ENCODE measurements around the gene ACY1. TPM values are rescaled to one million over a fixed set of nuclear protein-coding genes. Genes with fewer than 3 reads are reported as not detected.
"Not testable (repeated sequence)": the region's sequence is repeated elsewhere in the genome, so short reads cannot be mapped to it uniquely, and the experiment has no call there.

The ACY1 gene
- total RNA-seq, 1 donor from 2014 or later, result 19.4 TPM

DNA sequence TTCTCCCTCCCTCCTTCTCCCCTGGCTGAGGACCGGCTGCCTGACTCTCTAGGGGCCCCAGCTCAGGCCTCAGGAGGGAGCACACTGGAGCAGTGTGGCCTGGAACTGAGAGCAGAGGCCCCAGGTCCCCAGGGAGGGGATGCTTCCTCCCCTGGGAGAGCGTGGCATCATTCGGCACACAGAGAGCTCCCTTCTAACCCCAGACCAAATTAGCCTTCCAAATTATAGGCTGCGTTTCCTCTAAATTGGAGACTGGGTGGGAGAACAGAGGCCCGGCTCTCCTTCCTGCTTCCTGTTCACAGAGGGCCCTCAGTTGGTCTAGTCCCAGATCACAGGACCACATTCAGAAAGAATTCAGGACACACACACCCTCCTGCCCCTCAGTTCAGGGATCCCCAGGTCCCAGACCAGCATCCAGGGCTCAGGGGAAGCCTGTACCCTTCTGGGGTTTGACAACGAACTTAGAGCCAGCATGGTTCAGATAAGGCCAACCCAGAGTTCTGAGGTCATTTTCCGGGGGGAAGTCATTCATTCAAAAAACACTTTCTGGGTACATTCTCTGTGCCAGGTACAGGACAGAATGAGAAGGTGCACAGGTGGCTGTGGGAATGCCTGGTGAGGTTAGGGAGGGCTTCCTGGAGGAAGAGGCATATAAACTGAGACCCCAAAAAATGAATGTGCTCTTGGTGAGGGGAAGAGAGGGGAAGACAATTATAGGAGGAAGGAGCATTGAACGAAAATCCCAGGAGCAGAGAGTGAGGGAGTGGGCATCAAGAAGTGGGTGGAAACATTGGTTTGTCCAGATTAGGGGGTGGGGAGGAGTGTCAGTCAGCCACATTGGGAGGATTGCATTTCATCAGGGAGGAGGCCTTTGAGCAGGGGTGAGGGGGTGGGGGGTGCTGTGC lies 40.8 kb downstream of the ACY1 start:
- DNase-seq (ENCODE audit: low read depth in 2 of 2), result no peak

DNA sequence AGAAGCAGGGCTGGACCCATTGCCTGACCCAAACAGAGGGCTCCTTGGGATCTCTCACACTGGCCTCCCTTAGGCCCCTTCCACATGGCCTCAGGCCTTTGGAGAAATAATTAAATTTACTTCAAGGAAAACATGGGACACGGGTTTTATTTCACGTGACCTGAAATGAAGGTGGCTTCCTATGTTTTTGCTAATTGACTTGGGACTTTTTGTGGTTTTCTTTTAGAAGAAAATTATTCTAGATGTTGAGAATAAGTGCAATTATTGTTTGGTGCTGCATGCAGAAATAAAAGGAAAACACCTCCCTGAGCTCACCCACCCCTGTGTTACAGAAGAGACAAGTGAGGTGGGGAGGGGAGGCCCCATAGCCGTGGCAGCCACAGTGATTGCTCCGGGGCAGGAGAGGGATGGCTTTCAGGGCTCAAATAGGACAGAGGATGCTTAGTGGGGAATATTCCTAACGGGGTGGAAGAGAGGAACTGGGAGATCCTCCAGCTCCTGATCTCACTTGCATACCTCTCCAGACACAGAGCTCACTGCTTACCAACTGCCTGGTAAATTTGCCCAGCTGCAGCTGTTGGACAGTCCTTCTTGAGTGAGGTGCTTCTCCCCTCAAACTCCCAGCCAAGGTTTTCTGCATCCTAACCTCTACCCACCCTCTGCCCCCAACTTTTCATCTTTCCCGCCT lies 41.6 kb downstream of the ACY1 start:
- no peak for DNase-seq (ENCODE audit: low read depth in 2 of 2)

DNA sequence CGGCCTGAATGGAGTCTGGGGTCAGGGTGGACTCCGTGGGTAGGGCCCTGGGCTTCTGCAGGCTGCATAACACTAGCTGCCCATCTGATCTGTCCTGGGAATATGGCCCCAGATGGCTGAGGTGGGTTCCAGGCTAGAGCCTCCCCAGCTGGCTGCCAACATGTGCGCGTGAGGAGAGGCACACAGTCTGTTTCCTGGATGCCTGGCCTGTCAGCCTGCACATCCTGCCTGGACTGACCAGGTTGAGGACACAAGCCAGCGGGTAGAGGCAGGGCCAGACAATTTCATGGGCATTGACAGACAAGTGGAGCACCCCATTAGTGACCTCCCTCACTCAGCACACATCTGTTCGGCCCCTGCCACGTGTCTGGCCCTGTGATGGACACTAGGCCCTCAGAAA lies 42.1 kb downstream of the ACY1 start:
- DNase-seq (ENCODE audit: low read depth in 2 of 2), result peak; percentile 58 to 83

DNA sequence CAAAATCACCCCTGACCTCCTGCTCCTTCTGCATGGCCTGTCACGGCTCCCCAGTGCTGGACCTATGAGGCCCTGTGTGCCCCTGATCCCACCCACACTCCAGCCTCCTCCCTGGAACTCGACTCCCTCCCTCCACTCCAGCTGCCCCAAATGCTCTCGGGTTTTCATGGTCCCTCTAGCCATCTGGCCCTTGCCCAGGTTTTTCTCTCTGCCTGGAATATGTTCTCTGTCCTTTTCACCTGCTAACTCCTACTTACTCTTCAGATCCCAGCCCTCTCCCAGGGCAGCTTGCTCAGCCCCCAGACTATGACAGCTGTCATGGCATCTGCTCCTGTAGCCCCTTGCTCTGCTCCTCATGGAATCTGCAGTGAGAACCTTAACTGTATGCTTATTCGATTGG lies 42.7 kb downstream of the ACY1 start:
- DNase-seq (ENCODE audit: low read depth in 2 of 2), result no peak

DNA sequence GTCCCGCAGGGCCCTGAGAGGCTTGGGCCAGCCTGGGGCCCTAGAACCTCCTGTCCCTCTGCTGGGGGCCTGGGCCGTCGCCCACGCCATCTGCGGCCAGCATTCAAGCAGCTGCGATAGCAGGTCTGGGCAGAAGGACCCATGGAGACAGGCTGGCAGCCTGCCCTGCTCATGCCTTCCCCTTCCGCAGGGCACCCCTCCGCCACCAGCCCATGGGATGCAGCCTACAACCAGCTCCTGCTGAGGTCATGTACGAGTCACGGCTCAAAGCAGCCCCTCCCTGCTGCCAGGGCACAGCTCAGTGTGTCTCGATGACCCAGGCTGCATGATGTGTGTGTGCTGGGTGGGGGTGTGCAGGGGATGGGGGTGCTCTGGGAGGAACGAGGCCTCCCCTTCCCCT lies 45.2 kb downstream of the ACY1 start:
- no peak for DNase-seq (ENCODE audit: low read depth in 2 of 2)

DNA sequence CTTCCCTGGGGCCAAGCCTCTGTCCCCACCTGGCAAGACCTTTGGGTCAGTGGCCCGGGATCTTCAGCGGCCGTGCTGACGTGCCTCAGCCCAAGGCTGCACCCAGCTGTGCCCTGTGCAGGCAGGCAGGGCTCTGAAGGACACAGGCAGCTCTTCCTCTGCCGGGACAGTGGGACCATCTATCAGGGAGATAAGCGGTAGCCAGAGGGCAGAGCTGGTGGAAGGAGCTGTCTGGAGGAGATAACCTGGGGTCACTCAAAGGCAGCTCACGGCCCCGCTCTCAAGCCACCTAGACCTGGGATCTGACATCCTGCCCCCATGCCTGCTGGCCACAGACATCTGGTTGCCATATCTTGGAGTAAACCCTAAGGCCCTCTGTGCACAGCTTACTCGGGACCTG lies 45.7 kb downstream of the ACY1 start:
- DNase-seq (ENCODE audit: low read depth in 2 of 2), result no peak

DNA sequence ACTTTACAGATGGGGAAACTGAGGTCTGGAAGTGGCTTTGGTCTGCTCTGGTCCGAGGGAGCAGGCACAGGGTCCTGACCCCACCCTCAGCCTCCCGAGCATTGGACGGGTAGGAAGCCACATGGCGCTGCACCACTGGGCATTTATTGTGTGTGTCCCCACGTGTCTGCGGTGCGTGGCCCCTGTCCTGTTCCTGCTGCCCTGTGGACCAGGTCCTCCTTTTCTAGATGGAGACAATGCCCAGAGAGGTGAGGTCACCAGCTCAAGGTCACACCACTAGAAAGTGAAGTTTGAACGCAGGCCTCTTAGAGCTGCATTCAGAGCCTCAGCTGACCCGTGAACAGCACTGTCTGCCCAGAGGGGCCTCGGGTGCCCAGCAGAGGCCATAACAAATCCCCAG lies 46.2 kb downstream of the ACY1 start:
- no peak for DNase-seq (ENCODE audit: low read depth in 2 of 2)

DNA sequence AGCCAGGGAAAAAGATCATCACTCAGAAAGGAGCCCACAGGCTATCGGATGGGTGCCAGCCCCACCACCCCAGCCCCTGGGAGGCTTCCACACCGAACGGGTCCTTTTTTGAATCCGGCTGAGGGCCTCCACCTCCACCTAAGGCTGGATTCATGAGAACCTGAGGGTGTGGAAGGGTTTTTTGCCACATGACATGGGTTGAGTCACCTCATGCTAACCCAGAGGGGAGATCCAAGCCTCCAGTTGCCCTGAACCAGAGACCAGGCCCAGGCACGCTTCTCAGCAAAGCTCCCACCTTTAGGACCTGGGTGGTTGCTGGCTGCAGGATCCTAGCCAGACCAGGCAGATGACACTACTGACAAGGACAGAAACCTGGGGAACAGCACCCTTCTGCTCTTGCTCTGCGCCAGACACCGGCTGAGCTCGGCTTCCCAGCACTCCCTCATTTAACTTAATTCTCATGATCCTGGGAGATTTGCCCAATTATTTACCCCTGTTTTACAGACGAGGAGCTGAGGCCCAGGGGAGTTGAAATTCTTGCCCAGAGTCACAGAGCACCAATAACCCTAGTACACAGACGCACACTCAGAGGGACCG lies 47.5 kb downstream of the ACY1 start:
- no peak for DNase-seq (ENCODE audit: low read depth in 2 of 2)

DNA sequence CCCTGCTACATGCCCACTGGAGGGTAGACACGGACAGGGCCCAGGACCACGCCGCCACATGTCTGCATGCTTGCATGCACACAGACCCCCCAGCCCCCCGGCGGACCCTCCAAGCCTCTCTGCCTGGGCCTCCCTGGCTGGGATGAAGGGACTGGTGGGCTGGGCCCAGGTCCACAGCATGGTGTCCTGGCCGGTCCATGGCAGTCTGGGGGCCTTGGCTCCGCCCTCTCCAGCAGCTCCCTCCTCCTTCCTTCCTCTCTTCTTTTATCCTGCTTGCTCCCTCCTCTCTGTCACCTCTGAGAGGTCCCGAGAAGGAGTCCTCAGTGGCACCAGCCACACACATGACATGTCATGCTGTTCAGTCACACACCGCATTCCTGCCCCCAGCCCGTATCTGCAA lies 48.6 kb downstream of the ACY1 start:
- no peak for DNase-seq (ENCODE audit: low read depth in 2 of 2)

DNA sequence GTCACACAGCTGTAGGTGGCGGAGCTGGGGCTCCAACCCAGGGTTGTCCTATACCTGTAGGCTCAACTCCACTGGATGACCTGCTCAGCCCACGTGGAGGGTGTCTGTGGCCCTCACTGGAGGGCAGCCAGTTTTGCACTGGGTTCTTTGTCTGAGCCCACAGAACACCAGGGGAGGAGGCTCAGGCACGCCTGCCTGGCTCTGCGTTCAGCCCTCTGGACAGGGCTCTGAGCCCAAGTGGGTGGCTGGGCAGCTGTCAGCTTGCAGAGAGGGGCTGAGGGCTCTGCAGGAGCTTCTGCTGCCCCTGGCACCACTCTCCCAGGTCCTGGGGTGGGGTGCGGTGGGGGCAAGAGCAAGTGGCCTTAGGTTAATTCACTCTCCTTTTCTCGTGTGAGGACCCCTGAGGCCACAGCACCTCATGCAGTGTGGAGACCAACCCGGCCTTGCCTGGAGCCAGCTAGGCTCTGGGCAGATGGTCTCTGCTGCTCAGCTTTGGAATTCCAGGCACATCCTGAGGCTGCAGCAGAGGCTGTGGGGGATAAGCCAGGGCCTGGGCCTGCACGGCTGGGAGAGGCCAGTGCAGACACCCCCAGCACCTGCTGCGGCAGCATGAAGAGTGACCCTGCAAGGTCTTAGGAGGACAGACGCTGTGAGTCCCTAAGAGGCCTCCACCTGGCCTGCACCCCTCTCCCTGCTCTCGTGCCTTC lies 49.5 kb downstream of the ACY1 start:
- DNase-seq (ENCODE audit: low read depth in 2 of 2), result no peak

DNA sequence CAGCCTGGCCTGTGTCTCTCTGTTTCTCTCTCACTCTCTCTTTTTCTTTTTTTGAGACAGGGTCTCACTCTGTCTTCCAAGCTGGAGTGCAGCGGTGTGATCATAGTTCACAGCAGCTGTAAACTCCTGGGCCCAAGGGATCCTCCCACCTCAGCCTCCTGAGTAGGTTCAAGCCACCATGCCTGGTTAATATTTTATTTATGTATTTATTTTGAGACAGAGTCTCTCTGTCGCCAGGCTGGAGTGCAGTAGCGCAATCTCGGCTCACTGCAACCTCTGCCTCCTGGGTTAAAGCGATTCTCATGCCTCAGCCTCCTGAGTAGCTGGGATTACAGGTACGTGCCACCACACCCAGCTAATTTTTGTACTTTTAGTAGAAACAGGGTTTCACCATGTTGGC lies 50.4 kb downstream of the ACY1 start:
- not testable (repeated sequence) for DNase-seq (ENCODE audit: low read depth in 2 of 2)

DNA sequence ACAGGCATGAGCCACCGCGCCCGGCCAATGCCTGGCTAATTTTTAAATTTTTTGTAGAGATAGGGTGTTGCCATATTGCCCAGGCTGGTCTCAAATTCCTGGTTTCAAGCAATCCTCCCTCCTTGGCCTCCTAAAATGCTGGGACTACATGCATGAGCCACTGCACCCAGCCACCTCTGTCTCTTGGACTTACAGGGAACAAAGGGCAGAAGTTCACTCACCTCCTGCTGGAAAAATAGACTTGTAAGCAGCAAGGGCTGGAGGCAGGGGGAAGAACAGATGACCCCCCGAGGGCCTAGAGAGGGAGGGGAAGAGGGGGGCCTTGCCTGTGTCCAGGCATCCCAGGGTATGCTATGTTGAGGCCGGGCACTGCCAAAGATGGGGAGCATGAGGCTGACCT lies 50.9 kb downstream of the ACY1 start:
- no peak for DNase-seq (ENCODE audit: low read depth in 2 of 2)

DNA sequence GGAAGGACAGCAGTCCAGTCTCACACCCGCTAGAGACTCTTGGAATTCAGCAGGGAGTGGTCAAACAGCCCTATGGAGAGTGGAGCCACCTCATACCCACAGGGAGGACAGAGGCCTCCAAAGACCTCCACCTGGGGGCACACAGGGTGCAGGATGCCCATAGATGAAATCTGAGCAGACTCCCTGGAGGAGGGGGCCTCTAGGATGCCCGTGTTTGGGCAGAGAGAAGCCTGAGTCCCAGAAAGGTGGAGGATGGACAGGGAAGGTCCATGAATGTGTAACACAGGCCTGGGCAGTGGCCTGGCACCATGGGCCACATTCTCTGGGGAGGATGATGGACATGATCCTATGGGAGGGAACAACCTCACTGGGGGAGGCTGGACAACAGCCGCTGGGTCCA lies 51.3 kb downstream of the ACY1 start:
- DNase-seq (ENCODE audit: low read depth in 2 of 2), result no peak

DNA sequence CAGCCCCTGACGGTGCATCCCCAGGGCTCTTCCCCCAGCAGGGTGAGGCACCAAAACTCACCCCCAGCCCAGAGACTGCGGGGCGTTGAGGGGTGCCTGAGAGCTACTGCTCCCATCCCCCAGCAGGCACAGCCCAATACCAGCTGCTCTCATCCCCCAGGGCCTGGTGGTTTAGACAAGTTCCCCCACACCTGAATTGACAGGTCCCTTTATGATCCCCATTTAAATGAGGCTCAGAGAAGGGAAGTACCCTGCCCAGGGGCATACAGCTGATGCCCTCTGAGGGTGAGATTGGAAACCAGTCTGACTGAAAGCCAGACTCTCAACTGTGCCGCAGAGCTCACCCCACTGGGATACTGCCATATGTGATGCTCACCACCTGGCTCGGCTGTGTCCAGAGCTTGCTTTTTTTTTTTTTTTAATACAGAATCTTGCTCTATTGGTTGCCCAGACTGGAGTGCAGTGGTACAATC lies 52.9 kb downstream of the ACY1 start:
- DNase-seq (ENCODE audit: low read depth in 2 of 2), result no peak

DNA sequence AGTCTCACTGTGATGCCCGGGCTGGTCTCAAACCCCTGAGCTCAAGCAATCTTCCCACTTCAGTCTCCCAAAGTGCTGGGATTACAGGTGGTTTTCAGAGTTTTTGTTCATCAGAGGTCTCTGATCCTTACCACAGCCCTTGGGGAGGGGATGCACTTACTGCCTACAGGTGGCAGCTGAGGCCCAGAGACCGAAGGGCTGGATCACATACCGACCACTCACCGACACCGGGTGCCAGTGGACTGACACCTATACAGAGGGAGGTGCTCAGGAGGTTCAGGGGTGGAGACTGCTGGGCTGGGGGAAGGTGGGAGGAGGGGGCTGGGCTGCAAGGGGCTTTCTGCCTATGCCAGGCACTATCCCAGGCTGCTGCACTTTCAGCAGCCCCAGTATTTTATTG lies 53.5 kb downstream of the ACY1 start:
- DNase-seq (ENCODE audit: low read depth in 2 of 2), result no peak

DNA sequence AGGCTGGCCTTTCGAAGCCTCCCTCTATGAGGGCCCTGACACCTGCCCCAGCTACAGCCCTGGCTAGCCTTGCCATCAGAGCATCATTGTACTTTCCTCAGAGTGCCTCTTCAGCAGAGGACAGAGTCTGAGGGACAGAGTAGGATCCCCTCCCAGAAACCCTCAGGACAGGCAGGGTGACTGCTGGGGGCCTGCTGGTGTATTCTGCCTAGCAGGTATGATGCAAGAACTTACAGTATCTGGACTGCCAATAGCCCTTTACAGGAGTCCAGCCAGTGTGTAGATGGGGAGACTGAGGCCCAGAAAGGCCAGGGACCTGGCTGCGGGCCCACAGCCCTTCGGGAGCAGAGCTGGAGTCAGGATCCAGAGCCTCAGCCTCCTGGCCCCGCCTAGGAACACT lies 54.0 kb downstream of the ACY1 start:
- DNase-seq (ENCODE audit: low read depth in 2 of 2), result no peak

DNA sequence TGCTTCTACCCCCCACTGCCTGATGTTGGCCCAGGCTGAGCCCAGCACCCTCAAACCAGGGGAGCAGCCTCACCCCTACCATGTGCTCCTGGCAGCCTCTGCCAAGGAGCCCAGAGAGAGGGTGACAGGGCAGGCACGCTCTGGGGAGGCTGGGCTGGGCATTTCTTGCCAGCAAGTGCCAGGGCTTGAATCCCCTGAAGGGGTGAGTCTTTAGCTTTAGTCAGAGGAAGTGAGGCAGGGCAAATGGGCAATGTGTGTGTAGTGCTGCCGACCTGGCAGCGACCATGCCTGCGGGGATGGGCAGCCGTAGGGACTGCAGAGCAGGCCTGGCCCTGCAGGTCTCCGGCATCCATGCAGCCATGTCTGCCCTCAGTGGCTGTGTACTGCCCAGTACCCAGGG lies 54.9 kb downstream of the ACY1 start:
- DNase-seq (ENCODE audit: low read depth in 2 of 2), result no peak

Other genes starting within 250 kb of the ACY1 start
- gene IQCF6, start 204.3 kb upstream of the ACY1 start, total RNA-seq, result not detected in 2 replicates
- gene IQCF2, start 121.9 kb upstream of the ACY1 start, total RNA-seq, result not detected in 2 replicates
- not detected in 2 replicates for gene IQCF5, start 107.9 kb upstream of the ACY1 start, total RNA-seq
- gene IQCF1, start 80.2 kb upstream of the ACY1 start, total RNA-seq, result not detected in 2 replicates
- gene RRP9, start 41.6 kb upstream of the ACY1 start, total RNA-seq, result 16.9 and 18.6 TPM in 2 replicates
- gene PARP3, start 41.2 kb upstream of the ACY1 start, total RNA-seq, result 5.6 and 6.7 TPM in 2 replicates
- under 0.01 TPM in 1 of 2 replicates, not detected in the other for gene GPR62, start 28.2 kb upstream of the ACY1 start, total RNA-seq
- gene PCBP4, start 16.1 kb upstream of the ACY1 start, total RNA-seq, result 16.7 and 18.1 TPM in 2 replicates
- 9.5 and 12.8 TPM in 2 replicates for gene ABHD14B, start 9.5 kb upstream of the ACY1 start, total RNA-seq
- 4.2 and 5.3 TPM in 2 replicates for gene ABHD14A, start 8.5 kb upstream of the ACY1 start, total RNA-seq
- gene RPL29, start 12.4 kb downstream of the ACY1 start, total RNA-seq, result 811 and 952 TPM in 2 replicates
- 6.9 and 8.7 TPM in 2 replicates for gene DUSP7, start 73.0 kb downstream of the ACY1 start, total RNA-seq
- gene POC1A, start 170.9 kb downstream of the ACY1 start, total RNA-seq, result 6.4 and 12.5 TPM in 2 replicates
- 43.9 and 46.0 TPM in 2 replicates for gene ALAS1, start 214.6 kb downstream of the ACY1 start, total RNA-seq
- gene TLR9, start 242.1 kb downstream of the ACY1 start, total RNA-seq, result not detected in 2 replicates

Data from dermis microvascular lymphatic vessel endothelial cell (primary cell).